Vagina (tissue), 2 donors: ENCODE data around the gene NT5C3A.
"Not testable (repeated sequence)": the region's sequence is repeated elsewhere in the genome, so short reads cannot be mapped to it uniquely, and the experiment has no call there.

ENCODE experiments used
- POLR2A ChIP-seq, 2 donors: fragments of 450-650 bp; IDR thresholded peaks; one replicate each; pipeline ENCODE4 v1.6.1; 2017; ENCODE audit warnings: antibody characterized with exemption in 2 of 2, mild to moderate bottlenecking in 2 of 2, moderate library complexity in 2 of 2
- TF ChIP-seq, protein P1 (sequence below), 3 experiments: fragments of 450-650 bp in 2 of 3; fragments of 200-600 bp in 1 of 3; sonication (generic) in 1 of 3; IDR thresholded peaks; one replicate each; pipeline ENCODE4 v1.5.1; 2017 to 2019; ENCODE audit warnings: antibody characterized with exemption in 3 of 3, mild to moderate bottlenecking in 2 of 3, moderate library complexity in 2 of 3

DNA sequence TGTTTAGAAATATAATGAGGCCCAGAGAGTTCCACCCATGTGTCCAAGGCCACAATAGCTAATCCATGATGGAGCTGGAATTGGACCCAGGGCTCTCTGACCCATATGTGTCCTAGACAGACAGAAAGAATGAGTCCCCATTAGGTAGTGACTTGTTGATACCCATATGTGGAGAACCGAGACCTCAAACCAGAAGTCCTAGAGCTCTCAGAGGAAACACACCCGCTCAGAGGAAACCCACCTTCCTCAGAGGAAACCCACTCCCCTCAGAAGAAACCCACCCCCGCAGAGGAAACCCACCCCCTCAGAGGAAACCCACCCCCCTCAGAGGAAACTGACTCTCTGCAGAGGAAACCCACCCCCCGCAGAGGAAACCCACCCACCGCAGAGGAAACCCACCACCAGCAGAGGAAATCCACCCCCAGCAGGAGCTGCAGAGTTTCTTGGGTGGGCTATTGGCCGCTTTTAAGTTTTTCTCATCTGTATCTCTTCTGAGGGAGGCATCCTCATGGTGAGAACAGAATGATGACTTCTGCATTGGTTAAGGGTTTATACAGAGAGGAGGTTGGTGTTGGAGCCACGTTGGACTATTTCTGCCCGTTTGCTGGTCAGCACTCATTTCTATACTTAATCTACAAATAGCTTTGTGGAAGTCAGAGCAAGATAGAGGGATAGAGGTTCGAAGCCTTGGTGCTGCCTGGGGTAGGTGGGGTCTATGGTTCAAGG is 70.4 kb downstream of the NT5C3A start:
- TF ChIP-seq, protein P1, sequence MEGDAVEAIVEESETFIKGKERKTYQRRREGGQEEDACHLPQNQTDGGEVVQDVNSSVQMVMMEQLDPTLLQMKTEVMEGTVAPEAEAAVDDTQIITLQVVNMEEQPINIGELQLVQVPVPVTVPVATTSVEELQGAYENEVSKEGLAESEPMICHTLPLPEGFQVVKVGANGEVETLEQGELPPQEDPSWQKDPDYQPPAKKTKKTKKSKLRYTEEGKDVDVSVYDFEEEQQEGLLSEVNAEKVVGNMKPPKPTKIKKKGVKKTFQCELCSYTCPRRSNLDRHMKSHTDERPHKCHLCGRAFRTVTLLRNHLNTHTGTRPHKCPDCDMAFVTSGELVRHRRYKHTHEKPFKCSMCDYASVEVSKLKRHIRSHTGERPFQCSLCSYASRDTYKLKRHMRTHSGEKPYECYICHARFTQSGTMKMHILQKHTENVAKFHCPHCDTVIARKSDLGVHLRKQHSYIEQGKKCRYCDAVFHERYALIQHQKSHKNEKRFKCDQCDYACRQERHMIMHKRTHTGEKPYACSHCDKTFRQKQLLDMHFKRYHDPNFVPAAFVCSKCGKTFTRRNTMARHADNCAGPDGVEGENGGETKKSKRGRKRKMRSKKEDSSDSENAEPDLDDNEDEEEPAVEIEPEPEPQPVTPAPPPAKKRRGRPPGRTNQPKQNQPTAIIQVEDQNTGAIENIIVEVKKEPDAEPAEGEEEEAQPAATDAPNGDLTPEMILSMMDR (IDR thresholded peaks at IDR 0.05): not testable (repeated sequence)
- TF ChIP-seq POLR2A (IDR thresholded peaks at IDR 0.05): not testable (repeated sequence)
